Measurements from ENCODE around the gene RPS6KC1.

RPS6KC1 gene

GRCh38 chr1:213057264-213058059, 6.4 kb downstream of the RPS6KC1 start:
- no peak for DNase-seq (ENCODE audit: extremely low read depth, low read depth)
- TF ChIP-seq CTCF (IDR thresholded peaks at IDR 0.05; ENCODE audit: low read depth, low read length) = no peak

GRCh38 chr1:213060836-213061235, 9.8 kb downstream of the RPS6KC1 start:
- no peak for DNase-seq (ENCODE audit: extremely low read depth, low read depth)
- no peak for TF ChIP-seq CTCF (IDR thresholded peaks at IDR 0.05; ENCODE audit: low read depth, low read length)

- TF ChIP-seq CTCF (IDR thresholded peaks at IDR 0.05; ENCODE audit: low read depth, low read length) = no peak
- no peak for DNase-seq (ENCODE audit: extremely low read depth, low read depth)
Measured at GRCh38 chr1:213061263-213061662, 10.2 kb downstream of the RPS6KC1 start.

GRCh38 chr1:213065800-213066199, 14.8 kb downstream of the RPS6KC1 start:
- no peak for DNase-seq (ENCODE audit: extremely low read depth, low read depth)

GRCh38 chr1:213066363-213066762, 15.3 kb downstream of the RPS6KC1 start:
- TF ChIP-seq CTCF (IDR thresholded peaks at IDR 0.05; ENCODE audit: low read depth, low read length) = no peak
- no peak for DNase-seq (ENCODE audit: extremely low read depth, low read depth)

More at GRCh38 chr1:213065800-213066199, 14.8 kb downstream of the RPS6KC1 start:
- TF ChIP-seq CTCF (IDR thresholded peaks at IDR 0.05; ENCODE audit: low read depth, low read length) = no peak

- DNase-seq (ENCODE audit: extremely low read depth, low read depth) = no peak
- TF ChIP-seq CTCF (IDR thresholded peaks at IDR 0.05; ENCODE audit: low read depth, low read length) = no peak
Measured at GRCh38 chr1:213067352-213067751, 16.3 kb downstream of the RPS6KC1 start.

GRCh38 chr1:213070406-213070805, 19.4 kb downstream of the RPS6KC1 start:
- DNase-seq (ENCODE audit: extremely low read depth, low read depth) = peak; percentile 23
- peak; percentile 36 for TF ChIP-seq CTCF (IDR thresholded peaks at IDR 0.05; ENCODE audit: low read depth, low read length)
